H1 (cell line): Measurements from ENCODE around the gene HSF5. TPM values are rescaled to one million over a fixed set of nuclear protein-coding genes. Genes with fewer than 3 reads are reported as not detected.

Experiments used
- CTBP2 ChIP-seq: IDR thresholded peaks from 2 replicates; pipeline ENCODE4 v1.7.0; 2011; ENCODE audit warnings: borderline replicate concordance, mild to moderate bottlenecking, moderate library complexity, mixed read lengths, low read length; ENCODE audit not compliant: insufficient read depth, insufficient read length
- SIRT6 ChIP-seq: IDR thresholded peaks from one replicate; pipeline ENCODE4 v1.7.1; 2012; ENCODE audit warnings: low read length, inconsistent platforms
- SIX5 ChIP-seq: IDR thresholded peaks from 2 replicates; pipeline ENCODE4 v1.6.1; 2011; ENCODE audit warnings: mild to moderate bottlenecking, low read depth, low read length
- TAF1 ChIP-seq: IDR thresholded peaks from 2 replicates; pipeline ENCODE4 v1.6.1; 2011; ENCODE audit warnings: mild to moderate bottlenecking, low read depth, low read length
- polyA plus RNA-seq, 7 experiments: library from polyadenylated mRNA; depleted of rRNA in 3 of 7; stranded (reverse) in 5 of 7; unstranded in 2 of 7; fragments of >200 nt in 5 of 7; fragments of 200-250 nt in 2 of 7; gene quantifications; 1 replicate in 5 of 7; 2 replicates in 1 of 7; 4 replicates in 1 of 7; pipeline versions ENCODE4 v1.2.1 to v1.2.3, GENCODE V29; 2011 to 2013; ENCODE audit warnings: missing spikeins in 2 of 7, mixed read lengths in 2 of 7
- total RNA-seq: library from RNA; stranded (reverse); fragmentation: NEBNext Ultra II Directional; extraction: Animal tissue kit (Norgen Biotek cat#: 25700); gene quantifications from 2 replicates; pipeline ENCODE4 v1.2.1, GENCODE V29; 2021

The HSF5 gene
- total and polyA plus RNA-seq, 2 of the 8 experiments (the other 6 are each of a cell fraction or from before 2014, with no cell fraction given), result not detected

GRCh38 chr17:58525239-58525638, 37.0 kb upstream of the HSF5 start (continued):
- no peak for TF ChIP-seq SIX5
- no peak for TF ChIP-seq CTBP2
- TF ChIP-seq SIRT6, result no peak
- no peak for TF ChIP-seq TAF1
